GM10847 (cell line): ENCODE measurements around the gene EMCN.

Source experiments
- POLR2A ChIP-seq: IDR thresholded peaks from 2 replicates; pipeline ENCODE4 v1.6.1; 2011; ENCODE audit not compliant: insufficient read length; ENCODE audit errors: extremely low read depth

Gene EMCN

DNA sequence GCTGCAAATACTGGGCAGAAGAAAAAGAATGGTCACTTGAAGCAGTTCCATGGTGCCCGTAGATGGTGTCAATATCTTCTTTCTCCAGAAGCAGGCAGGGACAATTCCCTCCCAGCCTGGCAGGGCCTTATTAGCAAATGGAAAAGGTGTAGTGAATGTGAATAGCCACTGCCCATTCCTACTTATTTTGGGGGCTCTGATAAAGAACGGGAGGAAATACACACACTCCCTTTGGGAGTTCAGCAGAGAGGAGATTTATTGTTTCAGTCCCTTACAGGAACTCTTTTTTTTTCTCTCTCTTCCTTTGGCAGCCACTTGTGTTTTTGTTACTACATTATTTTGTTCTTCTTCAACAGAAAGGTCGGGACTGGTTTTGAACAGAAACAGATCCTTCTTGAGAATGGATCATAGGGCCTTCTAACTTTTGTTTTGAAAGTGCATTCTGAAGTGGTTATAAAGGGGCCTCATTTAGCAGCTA is at the start of gene EMCN:
Gene EMCN (minus strand): TSS at position 159 of the 478 bp plus-strand sequence. CDS start 108 bp downstream, at position 51.
- no peak for TF ChIP-seq POLR2A

- no peak for TF ChIP-seq POLR2A
Observed at GRCh38 chr4:100566396-100566795, 48.6 kb upstream of the EMCN start.

DNA sequence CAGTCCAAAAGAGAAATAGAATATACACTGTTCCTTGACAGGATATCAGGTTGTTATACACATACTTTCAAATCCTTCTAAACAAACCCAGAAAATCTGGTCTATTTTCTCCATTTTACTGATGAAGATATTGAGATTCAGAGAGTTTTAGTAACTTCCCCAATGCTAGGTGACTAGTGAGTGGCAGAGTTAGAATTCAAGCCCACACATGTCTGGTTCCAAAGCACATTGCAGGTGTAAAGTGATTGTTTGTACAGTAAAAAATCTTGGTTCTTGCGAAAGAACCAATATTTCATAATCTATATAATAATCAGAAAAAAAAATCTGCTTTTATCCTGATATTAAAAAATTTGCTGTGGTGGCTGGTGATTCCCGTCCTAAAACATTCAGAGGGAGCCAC is 39.5 kb upstream of the EMCN start:
- TF ChIP-seq POLR2A: no peak

DNA sequence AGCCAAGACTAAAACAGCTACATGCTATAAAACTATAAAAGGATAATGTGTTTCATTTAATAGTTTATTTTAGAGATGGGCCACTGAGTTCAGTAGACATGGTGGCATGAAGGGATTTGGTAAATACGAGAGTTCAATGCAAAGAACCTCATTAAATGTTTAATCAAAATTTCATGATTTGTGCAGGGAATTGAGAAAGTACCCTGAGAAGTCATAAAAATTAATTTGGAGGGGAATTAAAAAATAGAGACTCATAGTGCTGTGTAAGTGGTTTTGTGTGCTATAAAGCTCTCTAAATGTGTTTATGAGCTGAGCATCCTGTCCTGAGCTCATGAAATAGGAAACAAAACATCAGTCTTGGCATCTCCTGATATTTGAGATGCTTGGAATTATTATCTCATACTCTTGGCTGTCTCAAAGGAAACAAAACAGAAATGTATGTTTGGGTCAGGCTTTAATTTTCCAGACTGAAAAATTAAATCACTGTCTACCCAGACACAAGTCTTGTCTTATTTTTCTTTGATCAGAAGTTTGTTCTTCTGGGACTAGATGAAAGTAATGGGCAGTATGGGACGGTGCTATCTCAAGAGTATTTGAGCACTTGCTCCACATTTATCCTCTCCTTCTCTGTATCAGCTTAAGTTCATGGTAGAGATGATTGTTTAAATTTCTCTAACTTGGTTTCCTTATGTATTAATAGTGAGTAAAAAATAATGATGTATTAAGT is 38.0 kb upstream of the EMCN start:
- no peak for TF ChIP-seq POLR2A

DNA sequence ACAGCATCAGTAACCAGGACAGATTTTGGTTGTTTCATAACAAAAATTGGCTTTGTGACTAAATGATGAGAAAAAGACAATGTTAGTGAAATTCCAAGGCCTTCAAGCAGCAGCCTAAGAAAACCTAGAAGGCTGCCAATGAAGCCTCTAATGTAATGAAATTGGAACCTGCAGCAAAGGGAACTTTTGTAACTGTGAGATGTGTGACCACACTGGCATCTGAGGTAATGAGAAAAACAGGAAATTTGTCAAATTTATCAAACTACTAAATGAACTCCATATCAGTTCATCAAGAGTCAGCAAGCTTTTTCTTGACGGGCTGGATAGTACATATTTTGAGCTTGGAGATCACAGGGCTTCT is 30.4 kb upstream of the EMCN start:
- TF ChIP-seq POLR2A: no peak

- no peak for TF ChIP-seq POLR2A
Observed at GRCh38 chr4:100547541-100548199, 29.8 kb upstream of the EMCN start.

DNA sequence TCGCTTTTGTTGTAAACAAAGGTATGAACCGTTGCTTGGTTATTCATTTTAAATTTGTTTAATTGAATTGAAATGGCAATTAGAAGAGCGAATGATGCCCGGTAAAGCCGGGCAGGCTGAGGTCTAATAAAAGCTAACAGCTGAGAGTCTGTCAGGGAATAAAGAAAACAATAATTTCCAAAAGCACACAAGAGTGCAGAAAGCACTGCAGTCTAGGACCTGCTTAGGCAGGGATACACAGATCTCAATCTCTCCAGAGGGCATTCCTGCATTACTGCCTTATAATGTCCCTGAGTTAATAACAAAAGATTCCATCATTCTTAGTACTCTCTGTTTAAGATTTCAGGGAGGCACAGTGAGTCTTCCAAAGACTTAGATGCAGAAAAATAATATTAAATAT is 27.6 kb upstream of the EMCN start:
- no peak for TF ChIP-seq POLR2A

- no peak for TF ChIP-seq POLR2A
Observed at GRCh38 chr4:100540131-100540530, 22.3 kb upstream of the EMCN start.

DNA sequence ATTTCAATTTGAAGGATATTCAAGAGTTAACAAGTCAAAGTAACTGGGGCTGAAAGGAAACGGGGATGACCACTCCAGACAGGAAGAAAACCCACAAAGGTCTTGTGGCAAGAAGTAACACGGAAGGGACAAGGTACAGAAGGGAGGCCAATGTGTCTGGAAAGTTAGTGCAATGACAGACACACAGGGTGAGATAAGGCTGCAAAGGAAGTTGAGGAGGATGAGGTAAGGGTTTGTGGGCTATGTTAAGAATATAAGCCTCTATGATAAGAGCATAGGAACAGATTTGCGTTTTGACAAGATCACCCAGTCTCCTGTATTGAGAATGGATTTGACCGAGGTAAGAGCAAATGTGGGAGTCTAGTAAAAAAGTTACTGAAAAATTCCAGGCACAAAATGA is 21.9 kb upstream of the EMCN start:
- no peak for TF ChIP-seq POLR2A

- TF ChIP-seq POLR2A: no peak
Observed at GRCh38 chr4:100533741-100534140, 15.9 kb upstream of the EMCN start.

- TF ChIP-seq POLR2A: no peak
Observed at GRCh38 chr4:100525686-100526085, 7.9 kb upstream of the EMCN start.

DNA sequence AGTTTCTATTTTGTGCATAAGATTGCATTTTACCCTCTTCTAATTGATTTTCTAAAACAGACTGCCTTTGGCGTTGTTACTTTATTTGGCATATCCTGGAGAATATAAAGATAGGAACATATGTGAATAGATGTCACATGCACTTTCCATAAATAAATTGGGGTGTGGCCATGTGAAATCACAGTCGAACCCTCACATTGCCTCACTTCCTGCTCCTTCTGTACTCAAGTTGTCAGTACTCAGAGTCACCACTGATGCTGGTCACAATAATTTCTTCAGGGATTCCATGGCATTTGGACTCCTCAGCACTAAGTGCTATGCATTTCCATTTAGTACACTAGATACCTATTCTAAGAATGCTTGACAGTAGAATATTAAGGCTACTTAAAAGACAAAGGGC is 1.4 kb upstream of the EMCN start:
- no peak for TF ChIP-seq POLR2A

DNA sequence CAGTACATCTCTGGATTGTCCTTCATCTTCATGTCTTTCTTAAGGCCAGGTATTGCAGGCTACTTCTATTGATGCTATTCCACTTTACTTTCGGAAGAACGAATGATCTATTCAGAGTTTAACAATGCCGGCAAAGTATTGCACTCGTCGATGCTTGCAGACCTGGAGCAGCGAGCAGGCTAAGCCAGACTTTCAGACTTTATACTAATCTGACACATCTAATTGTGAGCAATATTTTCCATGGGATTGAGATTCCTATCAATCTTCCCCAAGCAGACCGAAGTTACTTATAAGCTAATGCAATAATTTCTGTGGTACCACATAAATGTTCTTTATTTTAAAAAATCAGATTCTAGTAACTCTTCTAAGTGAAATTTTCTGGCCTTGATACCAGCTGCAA is 1.6 kb downstream of the EMCN start:
- no peak for TF ChIP-seq POLR2A

DNA sequence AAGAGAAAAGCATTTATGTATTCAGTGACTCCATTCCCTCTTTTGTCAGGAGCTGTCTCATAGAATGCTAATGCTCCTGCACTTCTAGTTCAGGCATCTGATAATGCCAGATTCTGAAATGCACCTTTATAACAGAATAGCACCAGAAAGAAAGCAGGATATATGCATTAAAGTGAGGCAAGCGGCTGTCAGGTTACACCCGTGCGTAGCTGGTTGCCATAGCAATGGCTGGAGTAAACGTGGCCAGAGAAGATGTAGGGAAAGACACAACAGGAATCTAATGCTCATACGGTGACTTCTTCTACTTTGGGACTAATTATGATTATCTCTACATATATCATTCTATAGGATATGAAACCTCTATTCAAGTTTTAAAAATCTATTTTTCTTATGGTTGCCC is 5.9 kb downstream of the EMCN start:
- TF ChIP-seq POLR2A: no peak

GRCh38 chr4:100510551-100510950 is 7.3 kb downstream of the EMCN start:
- no peak for TF ChIP-seq POLR2A

DNA sequence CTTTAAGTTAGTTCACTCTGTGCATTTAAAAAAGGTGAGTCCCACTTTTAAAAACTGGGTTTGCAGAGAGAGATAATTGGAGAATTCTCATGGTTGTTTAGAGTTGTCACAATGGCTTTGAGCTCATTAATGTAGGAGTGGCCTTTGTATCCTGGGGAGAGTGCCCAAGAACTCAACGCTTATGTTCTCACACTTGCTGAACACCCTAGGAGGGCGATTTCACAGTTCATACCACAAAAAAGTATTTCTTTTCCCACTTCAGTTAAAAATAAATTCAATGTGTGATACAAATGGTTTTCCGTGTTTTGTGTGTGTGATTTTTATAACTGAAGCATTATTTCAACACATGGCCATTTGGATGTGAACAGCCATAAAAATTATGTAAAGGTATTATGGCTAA is 8.4 kb downstream of the EMCN start:
- TF ChIP-seq POLR2A: no peak

DNA sequence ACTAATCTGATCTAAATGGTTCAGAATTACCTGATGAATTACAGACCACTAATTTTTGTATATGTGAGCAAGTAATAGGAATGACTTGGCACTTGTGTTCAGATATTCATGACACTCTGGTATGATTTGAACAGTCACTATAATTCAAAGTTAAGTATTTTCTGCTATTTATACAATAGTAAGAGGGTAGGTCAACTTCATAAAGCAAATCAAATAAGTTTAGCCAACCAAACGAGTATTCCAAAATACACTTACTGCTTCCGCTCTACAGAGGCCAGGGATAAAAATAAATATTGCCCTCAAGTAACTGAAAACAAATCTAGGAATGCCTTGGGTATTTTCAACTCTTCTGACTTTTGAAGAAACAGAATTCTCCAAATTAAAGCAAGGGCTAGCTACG is 9.1 kb downstream of the EMCN start:
- no peak for TF ChIP-seq POLR2A
